Loucy (cell line): ENCODE measurements around the gene HSD17B4.

Experiments
- H2AFZ ChIP-seq: fragments of 200-600 bp; sonication (generic); 2 replicates; pipeline ENCODE4 v1.6.0; 2016; ENCODE audit warnings: antibody characterized with exemption, mild to moderate bottlenecking, low read length, moderate library complexity
- H3F3A ChIP-seq: fragments of 200-600 bp; 2 replicates; pipeline ENCODE4 v1.6.0; 2016; ENCODE audit warnings: antibody characterized with exemption, low read depth, mild to moderate bottlenecking
- H3K27me3 ChIP-seq: fragments of 200-600 bp; sonication (generic); 2 replicates; pipeline ENCODE4 v1.6.1; 2014; ENCODE audit warnings: low read length, mild to moderate bottlenecking; ENCODE audit not compliant: insufficient read depth, poor library complexity, severe bottlenecking
- H3K36me3 ChIP-seq: fragments of 200-600 bp; sonication (generic); 2 replicates; pipeline ENCODE4 v1.6.1; 2016; ENCODE audit warnings: low read length; ENCODE audit not compliant: insufficient read depth
- H3K4me1 ChIP-seq: fragments of 200-600 bp; sonication (generic); 2 replicates; pipeline ENCODE4 v1.5.1; 2014; ENCODE audit warnings: low read length, mild to moderate bottlenecking; ENCODE audit not compliant: insufficient read depth, poor library complexity, severe bottlenecking
- H3K4me2 ChIP-seq: fragments of 200-600 bp; sonication (generic); 2 replicates; pipeline ENCODE4 v1.6.0; 2014; ENCODE audit warnings: antibody characterized with exemption, low read length, low read depth, mild to moderate bottlenecking; ENCODE audit not compliant: poor library complexity, severe bottlenecking
- H3K4me3 ChIP-seq: fragments of 200-600 bp; sonication (generic); 2 replicates; pipeline ENCODE4 v1.5.1; 2014; ENCODE audit warnings: low read length, mild to moderate bottlenecking, mixed read lengths; ENCODE audit not compliant: poor library complexity, severe bottlenecking
- H3K79me2 ChIP-seq: fragments of 200-600 bp; sonication (generic); 2 replicates; pipeline ENCODE4 v1.6.1; 2014; ENCODE audit warnings: low read length; ENCODE audit not compliant: insufficient read depth
- H3K9ac ChIP-seq: fragments of 200-600 bp; sonication (generic); 2 replicates; pipeline ENCODE4 v1.6.0; 2014; ENCODE audit warnings: mild to moderate bottlenecking, low read depth, low read length, moderate library complexity; ENCODE audit not compliant: poor library complexity, severe bottlenecking
- H3K9me2 ChIP-seq: fragments of 200-600 bp; sonication (generic); replicated peaks from 2 replicates; pipeline ENCODE4 v1.6.1; 2016; ENCODE audit warnings: low read depth, low read length, mixed read lengths
- H3K9me3 ChIP-seq: fragments of 200-600 bp; sonication (generic); 2 replicates; pipeline ENCODE4 v1.6.1; 2014; ENCODE audit warnings: mild to moderate bottlenecking, antibody characterized with exemption, low read length, low read depth; ENCODE audit not compliant: insufficient read depth
- H4K20me1 ChIP-seq: fragments of 200-600 bp; sonication (generic); 2 replicates; pipeline ENCODE4 v1.6.0; 2014; ENCODE audit warnings: antibody characterized with exemption, low read length, mild to moderate bottlenecking; ENCODE audit not compliant: insufficient read depth, poor library complexity, severe bottlenecking
- CTCF ChIP-seq: fragments of 200-600 bp; sonication (generic); conservative IDR thresholded peaks from 2 replicates; pipeline ENCODE4 v1.5.1; 2014; ENCODE audit warnings: mild to moderate bottlenecking, antibody characterized with exemption, low read length
- EZH2phosphoT487 ChIP-seq: fragments of 200-600 bp; IDR thresholded peaks from 2 replicates; pipeline ENCODE4 v1.6.1; 2018; ENCODE audit warnings: antibody characterized with exemption, mild to moderate bottlenecking, moderate library complexity, borderline replicate concordance

The HSD17B4 gene

GRCh38 chr5:119417891-119418605, 34.2 kb upstream of the HSD17B4 start:
- Histone ChIP-seq H2AFZ (0 out of 2 replicates have a peak overlapping the region, but pooled peaks have one; percentile 19), H3K27me3 (no peaks in the 10 kb centered on the region), H3K4me1 (peaks cover 4% of the 10 kb centered on the region)

GRCh38 chr5:119418606-119419100, 33.6 kb upstream of the HSD17B4 start:
- Histone ChIP-seq H3K4me3 (no peak overlapping the region), H3K36me3 (no peaks in the 10 kb centered on the region), H3K79me2 (no peaks in the 10 kb centered on the region), H3K4me1 (peaks cover 4% of the 10 kb centered on the region), H3K9ac (no peak overlapping the region), H2AFZ (no peak overlapping the region), H3K4me2 (no peak overlapping the region), H4K20me1 (no peaks in the 10 kb centered on the region), H3F3A (no peaks in the 10 kb centered on the region), H3K9me2 (no peaks in the 10 kb centered on the region), H3K27me3 (no peaks in the 10 kb centered on the region), H3K9me3 (no peaks in the 10 kb centered on the region)
- TF ChIP-seq CTCF (no peak), EZH2phosphoT487 (no peak)

More at GRCh38 chr5:119417891-119418605, 34.2 kb upstream of the HSD17B4 start:
- TF ChIP-seq CTCF (no peak), EZH2phosphoT487 (no peak)
- no peak overlapping the region for H3K9ac ChIP-seq
- H3K79me2 ChIP-seq, result no peaks in the 10 kb centered on the region
- no peaks in the 10 kb centered on the region for H4K20me1 ChIP-seq
- no peak overlapping the region for H3K4me2 ChIP-seq
- H3K9me2 ChIP-seq, result no peaks in the 10 kb centered on the region
- no peaks in the 10 kb centered on the region for H3F3A ChIP-seq
- H3K4me3 ChIP-seq, result no peak overlapping the region
- H3K9me3 ChIP-seq, result no peaks in the 10 kb centered on the region
- no peaks in the 10 kb centered on the region for H3K36me3 ChIP-seq

- TF ChIP-seq CTCF, result no peak
- Histone ChIP-seq H3K27me3 (no peaks in the 10 kb centered on the region), H3F3A (no peaks in the 10 kb centered on the region), H4K20me1 (no peaks in the 10 kb centered on the region), H2AFZ (no peak overlapping the region), H3K4me1 (peaks cover 4% of the 10 kb centered on the region), H3K4me2 (no peak overlapping the region), H3K9ac (no peak overlapping the region), H3K9me2 (no peaks in the 10 kb centered on the region), H3K79me2 (no peaks in the 10 kb centered on the region), H3K36me3 (no peaks in the 10 kb centered on the region), H3K9me3 (no peaks in the 10 kb centered on the region), H3K4me3 (no peak overlapping the region)
These were observed 32.1 kb upstream of the HSD17B4 start for GRCh38 chr5:119420169-119420568.
